Cardiac fibroblast (primary cell): ENCODE measurements around the gene TBX1.

Experiments
- DNase-seq, 2 donors: peaks; one replicate each; pipeline versions ENCODE4 v3.0.0 to v3.0.0-alpha.2; 2010; ENCODE audit warnings: low read depth in 2 of 2
- H3K4me3 ChIP-seq, 2 donors: replicated peaks in 1 of 2; 1 replicate in 1 of 2; 2 replicates in 1 of 2; pipeline ENCODE4 v1.5.1; 2011; ENCODE audit warnings: low read depth in 2 of 2, low read length in 2 of 2, mild to moderate bottlenecking in 2 of 2, moderate library complexity in 1 of 2
- CTCF ChIP-seq: IDR thresholded peaks from one replicate; pipeline ENCODE4 v1.5.1; 2011; ENCODE audit warnings: low read depth, mild to moderate bottlenecking, low read length, inconsistent platforms

The TBX1 gene

GRCh38 chr22:19802894-19803735 is 42.5 kb downstream of the TBX1 start:
- no peak for DNase-seq
- no peak overlapping the region for H3K4me3 ChIP-seq
- no peak for TF ChIP-seq CTCF

GRCh38 chr22:19803736-19804267 is 43.2 kb downstream of the TBX1 start:
- no peak for TF ChIP-seq CTCF
- no peak overlapping the region for H3K4me3 ChIP-seq
- DNase-seq = no peak

- no peak for DNase-seq
- TF ChIP-seq CTCF = no peak
- H3K4me3 ChIP-seq = no peak overlapping the region
Measured at GRCh38 chr22:19805821-19806212, 45.2 kb downstream of the TBX1 start.

- DNase-seq = no peak
- TF ChIP-seq CTCF = no peak
- H3K4me3 ChIP-seq = no peak overlapping the region
Measured at GRCh38 chr22:19806213-19807160, 45.9 kb downstream of the TBX1 start.

- no peak overlapping the region for H3K4me3 ChIP-seq
- no peak for DNase-seq
- no peak for TF ChIP-seq CTCF
Measured at GRCh38 chr22:19807161-19807913, 46.8 kb downstream of the TBX1 start.
